PC-3 (cell line): Measurements from ENCODE around the gene RHOT2. TPM values are rescaled to one million over a fixed set of nuclear protein-coding genes. Genes with fewer than 3 reads are reported as not detected.

Experiments
- ATAC-seq: fragments of 200-7000 bp; cut with Tn5 transposase; 2 replicates; pipeline ENCODE4 v1.9.1; 2020; ENCODE audit warnings: mild to moderate bottlenecking, moderate library complexity
- BruUV-seq: library from RNA; stranded (reverse); fragments of 400-500 nt; replicated peaks from 2 replicates; lab custom pipeline; 2021; lab: Mats Ljungman, UMichigan
- CTCF ChIA-PET: fragments of 300-600 bp; sonication (Branson Sonifier 250); formaldehyde crosslinking; loops from one replicate; lab custom pipeline; 2022; ENCODE audit warnings: antibody characterized with exemption; lab: Charles Lee
- POLR2A ChIA-PET: fragments of 300-600 bp; sonication (Branson Sonifier 250); formaldehyde crosslinking; loops from one replicate; lab custom pipeline; 2022; ENCODE audit warnings: antibody characterized with exemption; ENCODE audit not compliant: unreplicated experiment; lab: Charles Lee
- DNase-seq: peaks from one replicate; pipeline ENCODE4 v3.0.0-alpha.2; 2015
- H2AFZ ChIP-seq: fragments of 300-600 bp; sonication (generic); 2 replicates; pipeline ENCODE4 v1.6.0; 2016; ENCODE audit warnings: antibody characterized with exemption, low read length
- H3F3A ChIP-seq: fragments of 300-600 bp; sonication (generic); one replicate; pipeline ENCODE4 v1.6.0; 2017; ENCODE audit warnings: antibody characterized with exemption, low read length, control low read depth, mild to moderate bottlenecking; ENCODE audit not compliant: unreplicated experiment
- H3K27ac ChIP-seq: fragments of 300-600 bp; sonication (generic); 2 replicates; pipeline ENCODE4 v1.5.1; 2016; ENCODE audit warnings: mild to moderate bottlenecking, low read length
- H3K27me3 ChIP-seq: fragments of 300-600 bp; sonication (generic); 2 replicates; pipeline ENCODE4 v1.6.1; 2016; ENCODE audit warnings: low read length, mixed read lengths
- H3K36me3 ChIP-seq: fragments of 300-600 bp; sonication (generic); 2 replicates; pipeline ENCODE4 v1.6.1; 2016; ENCODE audit warnings: low read depth, mixed run types, low read length, mixed read lengths
- H3K4me1 ChIP-seq: fragments of 300-600 bp; sonication (generic); 2 replicates; pipeline ENCODE4 v1.5.1; 2016; ENCODE audit warnings: low read length; ENCODE audit not compliant: insufficient read depth
- H3K4me2 ChIP-seq: fragments of 300-600 bp; sonication (generic); 2 replicates; pipeline ENCODE4 v1.6.0; 2016; ENCODE audit warnings: low read length
- H3K4me3 ChIP-seq: fragments of 300-600 bp; sonication (generic); 2 replicates; pipeline ENCODE4 v1.5.1; 2016; ENCODE audit warnings: mild to moderate bottlenecking, low read length, mixed read lengths
- H3K79me2 ChIP-seq: fragments of 300-600 bp; sonication (generic); 2 replicates; pipeline ENCODE4 v1.6.1; 2017; ENCODE audit warnings: low read length, mixed read lengths
- H3K9ac ChIP-seq: fragments of 300-600 bp; sonication (generic); 2 replicates; pipeline ENCODE4 v1.6.0; 2016; ENCODE audit warnings: mild to moderate bottlenecking, low read length
- H3K9me2 ChIP-seq: fragments of 300-600 bp; sonication (generic); replicated peaks from 2 replicates; pipeline ENCODE4 v1.6.1; 2016; ENCODE audit warnings: mixed run types, low read length, mixed read lengths
- H3K9me3 ChIP-seq: fragments of 300-600 bp; sonication (generic); 2 replicates; pipeline ENCODE4 v1.6.1; 2016; ENCODE audit warnings: low read length, mixed read lengths
- H4K20me1 ChIP-seq: fragments of 300-600 bp; sonication (generic); 2 replicates; pipeline ENCODE4 v1.6.1; 2016; ENCODE audit warnings: low read length, mixed read lengths
- EZH2 ChIP-seq: fragments of 300-600 bp; sonication (generic); IDR thresholded peaks from one replicate; pipeline ENCODE4 v1.6.1; 2017; ENCODE audit warnings: antibody characterized with exemption, mild to moderate bottlenecking, low read length; ENCODE audit not compliant: unreplicated experiment
- EZH2phosphoT487 ChIP-seq: fragments of 300-600 bp; sonication (generic); IDR thresholded peaks from 2 replicates; pipeline ENCODE4 v1.6.1; 2018; ENCODE audit warnings: mild to moderate bottlenecking, antibody characterized with exemption, low read length, borderline replicate concordance
- intact Hi-C: fragments of 100-400 bp; cut with micrococcal nuclease; formaldehyde crosslinking; loops from 2 replicates; pipeline ENCODE4 v1.9.0; 2023
- total RNA-seq: library from RNA; depleted of rRNA; stranded (reverse); fragments of >200 nt; gene quantifications from 2 replicates; pipeline ENCODE4 v1.2.3, GENCODE V29; 2014
- TF ChIP-seq, protein P1 (sequence below): fragments of 300-600 bp; sonication (generic); conservative IDR thresholded peaks from 2 replicates; pipeline ENCODE4 v1.5.1; 2017; ENCODE audit warnings: antibody characterized with exemption, low read depth, mild to moderate bottlenecking, low read length

Gene RHOT2
- total RNA-seq, 1 experiment from 2014 or later, result 93.0 TPM

DNA sequence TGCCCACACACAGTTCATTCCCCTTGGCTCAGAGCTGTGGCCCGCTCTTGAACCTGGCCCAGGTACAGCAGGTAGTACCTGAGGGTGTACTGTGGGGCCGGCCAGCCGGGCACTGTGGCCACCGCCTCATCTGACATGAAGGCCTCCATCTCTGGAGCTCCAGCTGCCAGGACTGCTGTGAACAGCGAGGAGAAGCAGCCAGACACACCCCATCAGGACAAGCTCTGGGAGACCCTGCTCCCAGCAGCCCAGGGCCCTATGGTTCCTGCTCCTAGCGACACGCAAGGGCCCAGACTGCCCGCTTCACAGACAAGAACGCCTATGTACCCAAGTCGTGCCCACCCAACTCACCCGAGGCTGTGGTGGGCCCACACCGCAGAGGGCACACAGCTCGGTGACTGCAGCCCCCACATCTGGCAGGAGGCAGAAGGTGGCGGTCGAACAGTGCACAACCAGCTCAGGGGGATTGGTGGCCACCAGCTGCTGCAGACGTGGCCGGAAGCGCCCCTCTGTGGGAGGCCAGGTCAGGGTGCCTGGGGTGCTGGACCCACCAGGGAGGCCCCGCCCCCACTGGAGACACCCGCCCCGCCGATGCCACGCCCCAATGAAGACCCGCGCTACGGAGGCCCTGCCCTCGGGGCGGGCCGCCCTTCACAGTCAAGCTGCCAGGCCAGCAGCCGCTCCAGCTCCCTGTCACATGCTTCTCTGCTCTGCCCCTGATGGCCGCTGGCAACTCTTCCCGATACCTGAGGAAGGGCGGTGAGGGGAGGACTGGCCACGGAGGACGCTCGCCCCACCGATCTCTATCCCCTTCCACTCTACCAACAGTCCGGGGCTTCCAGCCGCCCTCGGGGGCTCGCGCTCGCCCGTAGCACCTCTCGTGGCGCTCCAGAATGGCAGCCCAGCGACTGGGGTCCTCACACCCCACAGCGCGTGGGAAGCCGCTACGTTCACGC lies 11.2 kb downstream of the RHOT2 start:
- no TSS peak for BruUV-seq
- H3K9ac ChIP-seq, result no peak overlapping the region
- peak overlapping the region; percentile 71 for H3K4me2 ChIP-seq
- H3F3A ChIP-seq, result no peaks in the 10 kb centered on the region
- no peak overlapping the region for H2AFZ ChIP-seq
- DNase-seq (peak; percentile 12), ATAC-seq (peak; percentile 1)
- ChIA-PET POLR2A (no interaction called here), CTCF (no interaction called here)
- H3K27me3 ChIP-seq, result no peaks in the 10 kb centered on the region
- peaks cover 26% of the 10 kb centered on the region for H3K4me1 ChIP-seq
- H4K20me1 ChIP-seq, result peaks cover 10% of the 10 kb centered on the region; the same call in 1 of the 2 replicates
- H3K79me2 ChIP-seq, result peaks cover 35% of the 10 kb centered on the region
- no peak overlapping the region for H3K27ac ChIP-seq
- H3K9me3 ChIP-seq, result no peaks in the 10 kb centered on the region
- peak overlapping the region; percentile 42; the same call in 1 of the 2 replicates for H3K4me3 ChIP-seq
- H3K9me2 ChIP-seq, result no peaks in the 10 kb centered on the region
- TF ChIP-seq EZH2 (no peak), EZH2phosphoT487 (no peak)
- TF ChIP-seq, protein P1, sequence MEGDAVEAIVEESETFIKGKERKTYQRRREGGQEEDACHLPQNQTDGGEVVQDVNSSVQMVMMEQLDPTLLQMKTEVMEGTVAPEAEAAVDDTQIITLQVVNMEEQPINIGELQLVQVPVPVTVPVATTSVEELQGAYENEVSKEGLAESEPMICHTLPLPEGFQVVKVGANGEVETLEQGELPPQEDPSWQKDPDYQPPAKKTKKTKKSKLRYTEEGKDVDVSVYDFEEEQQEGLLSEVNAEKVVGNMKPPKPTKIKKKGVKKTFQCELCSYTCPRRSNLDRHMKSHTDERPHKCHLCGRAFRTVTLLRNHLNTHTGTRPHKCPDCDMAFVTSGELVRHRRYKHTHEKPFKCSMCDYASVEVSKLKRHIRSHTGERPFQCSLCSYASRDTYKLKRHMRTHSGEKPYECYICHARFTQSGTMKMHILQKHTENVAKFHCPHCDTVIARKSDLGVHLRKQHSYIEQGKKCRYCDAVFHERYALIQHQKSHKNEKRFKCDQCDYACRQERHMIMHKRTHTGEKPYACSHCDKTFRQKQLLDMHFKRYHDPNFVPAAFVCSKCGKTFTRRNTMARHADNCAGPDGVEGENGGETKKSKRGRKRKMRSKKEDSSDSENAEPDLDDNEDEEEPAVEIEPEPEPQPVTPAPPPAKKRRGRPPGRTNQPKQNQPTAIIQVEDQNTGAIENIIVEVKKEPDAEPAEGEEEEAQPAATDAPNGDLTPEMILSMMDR, result no peak
- intact Hi-C loops, result no loop called here
- H3K36me3 ChIP-seq, result peaks cover 6% of the 10 kb centered on the region

DNA sequence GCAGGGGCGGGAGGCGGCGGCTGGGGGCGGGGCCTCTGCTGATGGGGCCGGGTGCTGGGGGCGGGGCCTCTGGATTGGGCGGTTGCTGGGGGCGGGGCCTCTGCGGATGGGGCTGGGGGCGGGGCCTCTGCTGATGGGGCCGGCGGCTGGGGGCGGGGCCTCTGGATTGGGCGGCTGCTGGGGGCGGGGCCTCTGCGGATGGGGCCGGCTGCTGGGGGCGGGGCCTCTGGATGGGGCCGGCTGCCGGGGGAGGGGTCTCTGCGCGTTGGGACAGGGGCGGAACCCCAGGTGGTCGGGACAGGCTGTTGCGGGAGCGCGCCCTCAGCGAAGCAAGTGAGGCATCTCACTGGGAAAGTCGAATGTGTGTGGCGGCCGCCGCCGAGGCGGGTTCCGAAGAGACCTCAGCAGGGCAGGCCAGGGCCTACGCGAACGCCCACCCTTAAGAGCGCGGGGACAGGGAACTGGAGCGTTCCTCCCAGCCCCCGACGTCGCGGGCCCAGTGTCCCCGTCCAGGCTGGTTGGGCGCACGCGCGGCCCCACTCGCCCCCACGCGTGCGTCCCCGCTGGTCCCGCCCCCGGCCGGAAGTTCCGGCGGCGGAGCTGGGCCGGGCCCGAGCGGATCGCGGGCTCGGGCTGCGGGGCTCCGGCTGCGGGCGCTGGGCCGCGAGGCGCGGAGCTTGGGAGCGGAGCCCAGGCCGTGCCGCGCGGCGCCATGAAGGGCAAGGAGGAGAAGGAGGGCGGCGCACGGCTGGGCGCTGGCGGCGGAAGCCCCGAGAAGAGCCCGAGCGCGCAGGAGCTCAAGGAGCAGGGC lies 12.1 kb downstream of the RHOT2 start, which contains the start of gene STUB1:
Gene STUB1, plus strand, starts transcription at position 597 of the 811 bp plus-strand sequence. Its CDS starts 116 bp downstream, at position 713.
- H3K9me3 ChIP-seq, result no peaks in the 10 kb centered on the region
- no peaks in the 10 kb centered on the region for H3F3A ChIP-seq
- H3K27ac ChIP-seq, result peak within 1 kb of the TSS; percentile 59
- H3K27me3 ChIP-seq, result no peaks in the 10 kb centered on the region
- DNase-seq (peak; percentile 72), ATAC-seq (peak; percentile 23)
- H2AFZ ChIP-seq, result peak within 1 kb of the TSS; percentile 71
- H3K79me2 ChIP-seq, result peaks cover 35% of the 10 kb centered on the region
- H3K36me3 ChIP-seq, result peaks cover 6% of the 10 kb centered on the region
- peaks cover 10% of the 10 kb centered on the region; the same call in 1 of the 2 replicates for H4K20me1 ChIP-seq
- no TSS peak for BruUV-seq
- H3K9ac ChIP-seq, result peak within 1 kb of the TSS; percentile 74
- CTCF ChIA-PET, result no interaction called here
- H3K4me2 ChIP-seq, result peak within 1 kb of the TSS; percentile 90
- POLR2A ChIA-PET, result no interaction called here
- peak within 1 kb of the TSS; percentile 78 for H3K4me3 ChIP-seq
- TF ChIP-seq, protein P1, result no peak
- TF ChIP-seq EZH2 (no peak), EZH2phosphoT487 (no peak)
- intact Hi-C loops, result no loop called here
- H3K4me1 ChIP-seq, result peaks cover 26% of the 10 kb centered on the region
- no peaks in the 10 kb centered on the region for H3K9me2 ChIP-seq
